Measurements from ENCODE around the gene KCNK3. TPM values are rescaled to one million over a fixed set of nuclear protein-coding genes. Genes with fewer than 3 reads are reported as not detected.

Gene KCNK3
- total and polyA plus RNA-seq, 10 of the 15 experiments (the other 5 are each of a cell fraction or from before 2014, with no cell fraction given): 0.13 TPM; not detected in 9

- TF ChIP-seq IRF3 (IDR thresholded peaks at IDR 0.05) (no peak), PML (IDR thresholded peaks at IDR 0.05; ENCODE audit: low read length) (no peak), SMAD1 (IDR thresholded peaks at IDR 0.05; ENCODE audit: low read depth, partially characterized antibody) (no peak)
These were observed 51.3 kb downstream of the KCNK3 start (continued) for GRCh38 chr2:26743852-26744251.

GRCh38 chr2:26744953-26745352 is 52.4 kb downstream of the KCNK3 start:
- Histone ChIP-seq H3K79me2 (ENCODE audit: control insufficient read depth, insufficient read depth, low read length) (no peaks in the 10 kb centered on the region), H3K4me2 (ENCODE audit: control insufficient read depth, insufficient read depth) (no peak overlapping the region), H3K9me3 (replicated peaks; ENCODE audit: control insufficient read depth, insufficient read depth, low read length) (no peaks in the 10 kb centered on the region), H3K27me3 (replicated peaks in 1 of 2; ENCODE audit: control insufficient read depth in 2 of 2, insufficient read depth in 2 of 2, low read length in 1 of 2) (no peaks in the 10 kb centered on the region), H3K4me3 (no peak overlapping the region), H3K36me3 (ENCODE audit: control insufficient read depth in 2 of 2, insufficient read depth in 2 of 2, low read length in 1 of 2) (no peaks in the 10 kb centered on the region), H3K27ac (ENCODE audit: control insufficient read depth, insufficient read depth) (no peak overlapping the region), H4K20me1 (ENCODE audit: control insufficient read depth, insufficient read depth) (no peaks in the 10 kb centered on the region; the same call in 1 of the 2 replicates), H3K9ac (ENCODE audit: control insufficient read depth, insufficient read depth, low read length) (no peak overlapping the region), H2AFZ (ENCODE audit: control insufficient read depth, low read depth, low read length) (no peak overlapping the region), H3K4me1 (ENCODE audit: control insufficient read depth, insufficient read depth, low read length) (no peaks in the 10 kb centered on the region; the same call in 1 of the 2 replicates)
- WGBS (ENCODE audit: insufficient coverage, insufficient replicate concordance, low lambda C conversion rate, missing lambda C conversion rate): 14% methylated on average over 3 of the region's 3 CpGs
- no TSS peak for BruUV-seq (replicated peaks)
- CTCF ChIA-PET: interaction anchor here (0.7 to 8.5 kb wide), 13 partner anchors 9 to 778 kb away, joined by 3 to 156 read pairs (median 5); no protein-coding TSS in a partner anchor
- no peak for DNase-seq (ENCODE audit: low read depth, low spot score)
- intact Hi-C loops (cut with micrococcal nuclease; ENCODE audit: unreplicated experiment) (loop anchor here (1.0 to 10.0 kb wide), 2 partner anchors 140 to 240 kb away; no protein-coding TSS in a partner anchor), in situ Hi-C loops (cut with MboI) (loop anchor here (5.0 kb wide), 1 partner anchor 143 kb away; no protein-coding TSS in a partner anchor)
- SMC1A ChIA-PET (ENCODE audit: uncharacterized antibody, unreplicated experiment): interaction anchor here (0.6 to 6.5 kb wide), 5 partner anchors 10 to 165 kb away, joined by 3 to 53 read pairs (median 3); no protein-coding TSS in a partner anchor
- ATAC-seq: no peak
- POLR2A ChIA-PET: no interaction called here
- RAD21 ChIA-PET (ENCODE audit: unreplicated experiment): interaction anchor here (1.1 to 2.2 kb wide), 3 partner anchors 138 to 141 kb away, joined by 5 to 11 read pairs (median 9); no protein-coding TSS in a partner anchor
- FAIRE-seq: no peak
- TF ChIP-seq SKIL (IDR thresholded peaks at IDR 0.05; ENCODE audit: low read depth, poor library complexity, severe bottlenecking) (no peak), WRNIP1 (IDR thresholded peaks at IDR 0.05; ENCODE audit: borderline replicate concordance, low read depth, low read length) (no peak), ZZZ3 (IDR thresholded peaks at IDR 0.05; ENCODE audit: control insufficient read depth, insufficient read length, low read depth) (no peak), PRDM15 (CRISPR knock-in tag; IDR thresholded peaks at IDR 0.05) (no peak), MXI1 (IDR thresholded peaks at IDR 0.05; ENCODE audit: low read depth, low read length) (no peak), RELA (IDR thresholded peaks at IDR 0.05; ENCODE audit: borderline replicate concordance, partially characterized antibody) (no peak), ZNF217 (IDR thresholded peaks at IDR 0.05) (no peak)
